Measurements from ENCODE around the gene PYDC1. TPM values are rescaled to one million over a fixed set of nuclear protein-coding genes. Genes with fewer than 3 reads are reported as not detected.

PYDC1 gene
- total and polyA plus RNA-seq, 2 of the 13 experiments (the other 11 are each of a cell fraction or from before 2014, with no cell fraction given): not detected

GRCh38 chr16:31206776-31207175, 10.2 kb downstream of the PYDC1 start (continued):
- no peak for TF ChIP-seq SMAD9 (CRISPR knock-in tag; IDR thresholded peaks at IDR 0.05)
- TF ChIP-seq ZNF784 (CRISPR knock-in tag; IDR thresholded peaks at IDR 0.05; ENCODE audit: borderline replicate concordance): no peak
- peak; percentile 60 for TF ChIP-seq THAP11 (CRISPR knock-in tag; IDR thresholded peaks at IDR 0.05)
- TF ChIP-seq, protein P1, sequence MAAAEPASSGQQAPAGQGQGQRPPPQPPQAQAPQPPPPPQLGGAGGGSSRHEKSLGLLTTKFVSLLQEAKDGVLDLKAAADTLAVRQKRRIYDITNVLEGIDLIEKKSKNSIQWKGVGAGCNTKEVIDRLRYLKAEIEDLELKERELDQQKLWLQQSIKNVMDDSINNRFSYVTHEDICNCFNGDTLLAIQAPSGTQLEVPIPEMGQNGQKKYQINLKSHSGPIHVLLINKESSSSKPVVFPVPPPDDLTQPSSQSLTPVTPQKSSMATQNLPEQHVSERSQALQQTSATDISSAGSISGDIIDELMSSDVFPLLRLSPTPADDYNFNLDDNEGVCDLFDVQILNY (CRISPR knock-in tag; conservative IDR thresholded peaks at IDR 0.05): no peak
- no peak for TF ChIP-seq DBP (CRISPR knock-in tag; IDR thresholded peaks at IDR 0.05; ENCODE audit: not compliant biosample characterization)
- TF ChIP-seq KDM6A (CRISPR knock-in tag; IDR thresholded peaks at IDR 0.05; ENCODE audit: low read depth): peak; percentile 21; the same call in 1 of the 2 replicates
- no peak for TF ChIP-seq ZNF142 (CRISPR knock-in tag; IDR thresholded peaks at IDR 0.05)
- peak; percentile 42; the same call in 1 of the 2 replicates for TF ChIP-seq HHEX (CRISPR knock-in tag; IDR thresholded peaks at IDR 0.05)
- TF ChIP-seq, protein P2, sequence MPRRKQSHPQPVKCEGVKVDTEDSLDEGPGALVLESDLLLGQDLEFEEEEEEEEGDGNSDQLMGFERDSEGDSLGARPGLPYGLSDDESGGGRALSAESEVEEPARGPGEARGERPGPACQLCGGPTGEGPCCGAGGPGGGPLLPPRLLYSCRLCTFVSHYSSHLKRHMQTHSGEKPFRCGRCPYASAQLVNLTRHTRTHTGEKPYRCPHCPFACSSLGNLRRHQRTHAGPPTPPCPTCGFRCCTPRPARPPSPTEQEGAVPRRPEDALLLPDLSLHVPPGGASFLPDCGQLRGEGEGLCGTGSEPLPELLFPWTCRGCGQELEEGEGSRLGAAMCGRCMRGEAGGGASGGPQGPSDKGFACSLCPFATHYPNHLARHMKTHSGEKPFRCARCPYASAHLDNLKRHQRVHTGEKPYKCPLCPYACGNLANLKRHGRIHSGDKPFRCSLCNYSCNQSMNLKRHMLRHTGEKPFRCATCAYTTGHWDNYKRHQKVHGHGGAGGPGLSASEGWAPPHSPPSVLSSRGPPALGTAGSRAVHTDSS (CRISPR knock-in tag; conservative IDR thresholded peaks at IDR 0.05): 0 out of 2 replicates have a peak, but pooled peaks have one; percentile 44
- TF ChIP-seq, protein P3, sequence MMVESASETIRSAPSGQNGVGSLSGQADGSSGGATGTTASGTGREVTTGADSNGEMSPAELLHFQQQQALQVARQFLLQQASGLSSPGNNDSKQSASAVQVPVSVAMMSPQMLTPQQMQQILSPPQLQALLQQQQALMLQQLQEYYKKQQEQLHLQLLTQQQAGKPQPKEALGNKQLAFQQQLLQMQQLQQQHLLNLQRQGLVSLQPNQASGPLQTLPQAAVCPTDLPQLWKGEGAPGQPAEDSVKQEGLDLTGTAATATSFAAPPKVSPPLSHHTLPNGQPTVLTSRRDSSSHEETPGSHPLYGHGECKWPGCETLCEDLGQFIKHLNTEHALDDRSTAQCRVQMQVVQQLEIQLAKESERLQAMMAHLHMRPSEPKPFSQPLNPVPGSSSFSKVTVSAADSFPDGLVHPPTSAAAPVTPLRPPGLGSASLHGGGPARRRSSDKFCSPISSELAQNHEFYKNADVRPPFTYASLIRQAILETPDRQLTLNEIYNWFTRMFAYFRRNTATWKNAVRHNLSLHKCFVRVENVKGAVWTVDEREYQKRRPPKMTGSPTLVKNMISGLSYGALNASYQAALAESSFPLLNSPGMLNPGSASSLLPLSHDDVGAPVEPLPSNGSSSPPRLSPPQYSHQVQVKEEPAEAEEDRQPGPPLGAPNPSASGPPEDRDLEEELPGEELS (CRISPR knock-in tag; IDR thresholded peaks at IDR 0.05): no peak
- 0 out of 2 replicates have a peak, but pooled peaks have one; percentile 6 for TF ChIP-seq HOXD1 (CRISPR knock-in tag; IDR thresholded peaks at IDR 0.05)
- TF ChIP-seq, protein P4, sequence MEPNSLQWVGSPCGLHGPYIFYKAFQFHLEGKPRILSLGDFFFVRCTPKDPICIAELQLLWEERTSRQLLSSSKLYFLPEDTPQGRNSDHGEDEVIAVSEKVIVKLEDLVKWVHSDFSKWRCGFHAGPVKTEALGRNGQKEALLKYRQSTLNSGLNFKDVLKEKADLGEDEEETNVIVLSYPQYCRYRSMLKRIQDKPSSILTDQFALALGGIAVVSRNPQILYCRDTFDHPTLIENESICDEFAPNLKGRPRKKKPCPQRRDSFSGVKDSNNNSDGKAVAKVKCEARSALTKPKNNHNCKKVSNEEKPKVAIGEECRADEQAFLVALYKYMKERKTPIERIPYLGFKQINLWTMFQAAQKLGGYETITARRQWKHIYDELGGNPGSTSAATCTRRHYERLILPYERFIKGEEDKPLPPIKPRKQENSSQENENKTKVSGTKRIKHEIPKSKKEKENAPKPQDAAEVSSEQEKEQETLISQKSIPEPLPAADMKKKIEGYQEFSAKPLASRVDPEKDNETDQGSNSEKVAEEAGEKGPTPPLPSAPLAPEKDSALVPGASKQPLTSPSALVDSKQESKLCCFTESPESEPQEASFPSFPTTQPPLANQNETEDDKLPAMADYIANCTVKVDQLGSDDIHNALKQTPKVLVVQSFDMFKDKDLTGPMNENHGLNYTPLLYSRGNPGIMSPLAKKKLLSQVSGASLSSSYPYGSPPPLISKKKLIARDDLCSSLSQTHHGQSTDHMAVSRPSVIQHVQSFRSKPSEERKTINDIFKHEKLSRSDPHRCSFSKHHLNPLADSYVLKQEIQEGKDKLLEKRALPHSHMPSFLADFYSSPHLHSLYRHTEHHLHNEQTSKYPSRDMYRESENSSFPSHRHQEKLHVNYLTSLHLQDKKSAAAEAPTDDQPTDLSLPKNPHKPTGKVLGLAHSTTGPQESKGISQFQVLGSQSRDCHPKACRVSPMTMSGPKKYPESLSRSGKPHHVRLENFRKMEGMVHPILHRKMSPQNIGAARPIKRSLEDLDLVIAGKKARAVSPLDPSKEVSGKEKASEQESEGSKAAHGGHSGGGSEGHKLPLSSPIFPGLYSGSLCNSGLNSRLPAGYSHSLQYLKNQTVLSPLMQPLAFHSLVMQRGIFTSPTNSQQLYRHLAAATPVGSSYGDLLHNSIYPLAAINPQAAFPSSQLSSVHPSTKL (CRISPR knock-in tag; IDR thresholded peaks at IDR 0.05): peak; percentile 82
- no peak for TF ChIP-seq NFRKB (IDR thresholded peaks at IDR 0.05)
- TF ChIP-seq ZNF737 (CRISPR knock-in tag; IDR thresholded peaks at IDR 0.05; ENCODE audit: borderline replicate concordance): no peak

Measured in HepG2 (cell line).